ENCODE measurements around the gene NUMBL. TPM values are rescaled to one million over a fixed set of nuclear protein-coding genes. Genes with fewer than 3 reads are reported as not detected.
"Not testable (repeated sequence)": the region's sequence is repeated elsewhere in the genome, so short reads cannot be mapped to it uniquely, and the experiment has no call there.

The NUMBL gene
- total RNA-seq, 1 experiment from 2014 or later = 26.8 TPM

DNA sequence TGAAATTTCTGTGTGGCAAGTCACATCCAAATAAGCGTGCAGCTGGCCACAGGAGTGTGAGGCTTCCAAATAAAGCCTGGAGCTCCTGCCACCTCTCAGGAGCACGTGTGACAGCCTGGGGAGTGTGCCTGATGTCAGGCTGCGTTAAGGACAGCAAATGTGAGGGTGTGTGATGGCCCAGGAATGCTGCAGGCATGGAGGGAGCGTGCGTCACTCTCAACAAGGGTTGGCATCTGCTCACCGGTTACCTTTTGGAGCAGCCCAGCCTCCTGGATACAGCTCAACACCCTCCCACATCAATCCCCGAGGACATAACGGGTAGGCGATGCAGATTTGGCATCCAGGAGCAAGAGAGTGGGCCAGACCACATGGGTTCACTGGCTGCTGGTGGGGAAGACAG lies 19.0 kb downstream of the NUMBL start:
- Histone ChIP-seq H3K4me3 (no peak overlapping the region), H3K36me3 (peaks cover 94% of the 10 kb centered on the region), H3K9me3 (replicated peaks) (no peaks in the 10 kb centered on the region), H3K4me1 (no peaks in the 10 kb centered on the region), H3K27me3 (no peaks in the 10 kb centered on the region), H3K27ac (no peak overlapping the region)
- DNase-seq = no peak

DNA sequence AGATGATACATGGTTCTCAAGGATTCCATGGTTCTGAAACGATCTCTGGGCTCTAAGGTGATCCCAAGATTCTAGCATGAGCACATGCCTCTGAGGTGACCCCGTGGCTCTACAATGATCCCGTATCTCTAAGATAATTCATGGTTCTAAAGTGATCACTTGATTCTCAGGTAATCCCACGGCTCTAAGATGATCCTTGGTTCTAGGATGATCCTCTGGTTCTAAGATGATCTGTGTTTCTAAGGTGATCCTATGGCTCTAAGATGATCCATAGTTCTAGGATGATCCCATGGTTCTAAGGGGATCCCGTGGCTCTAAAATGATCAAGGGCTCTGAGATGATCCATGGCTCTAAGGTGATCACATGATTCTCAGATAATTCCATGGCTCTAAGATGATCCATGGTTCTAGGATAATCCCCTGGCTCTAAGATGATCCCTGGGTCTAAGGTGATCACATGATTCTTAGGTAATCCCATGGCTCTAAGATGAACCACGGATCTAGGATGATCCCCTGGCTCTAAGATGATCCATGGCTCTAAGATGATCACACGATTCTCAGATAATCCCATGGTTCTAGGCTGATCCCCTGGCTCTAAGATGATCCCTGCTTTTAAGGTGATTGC lies 21.3 kb downstream of the NUMBL start:
- peaks cover 71% of the 10 kb centered on the region for H3K36me3 ChIP-seq
- no peak for DNase-seq
- H3K9me3 ChIP-seq (replicated peaks) = no peaks in the 10 kb centered on the region
- H3K27me3 ChIP-seq = no peaks in the 10 kb centered on the region
- H3K4me1 ChIP-seq = no peaks in the 10 kb centered on the region
- H3K27ac ChIP-seq = no peak overlapping the region
- H3K4me3 ChIP-seq = no peak overlapping the region

DNA sequence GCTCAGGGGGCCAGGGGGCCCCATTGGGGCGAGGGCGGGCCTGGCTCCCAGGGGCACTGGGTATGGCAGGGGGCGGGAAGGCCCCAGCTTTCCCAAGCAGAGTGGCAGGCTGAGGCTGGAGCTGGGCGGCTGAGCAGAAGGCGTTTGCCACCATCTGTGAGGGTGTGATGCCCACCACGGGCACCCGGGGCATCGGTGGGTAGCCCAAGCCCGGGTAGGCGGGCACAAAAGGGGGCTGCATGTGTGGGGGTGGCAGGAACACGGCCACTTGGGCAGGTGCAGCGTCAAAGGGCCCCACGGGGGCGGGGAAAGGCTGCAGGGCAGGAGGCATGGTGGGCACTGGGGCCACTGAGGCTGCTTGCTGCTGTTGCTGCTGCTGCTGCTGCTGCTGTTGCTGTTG lies 22.8 kb downstream of the NUMBL start:
- DNase-seq = no peak
- no peak overlapping the region for H3K4me3 ChIP-seq
- H3K27me3 ChIP-seq = no peaks in the 10 kb centered on the region
- H3K27ac ChIP-seq = no peak overlapping the region
- no peaks in the 10 kb centered on the region for H3K9me3 ChIP-seq (replicated peaks)
- H3K36me3 ChIP-seq = peaks cover 56% of the 10 kb centered on the region
- H3K4me1 ChIP-seq = peaks cover 4% of the 10 kb centered on the region; the same call in 1 of the 2 replicates

DNA sequence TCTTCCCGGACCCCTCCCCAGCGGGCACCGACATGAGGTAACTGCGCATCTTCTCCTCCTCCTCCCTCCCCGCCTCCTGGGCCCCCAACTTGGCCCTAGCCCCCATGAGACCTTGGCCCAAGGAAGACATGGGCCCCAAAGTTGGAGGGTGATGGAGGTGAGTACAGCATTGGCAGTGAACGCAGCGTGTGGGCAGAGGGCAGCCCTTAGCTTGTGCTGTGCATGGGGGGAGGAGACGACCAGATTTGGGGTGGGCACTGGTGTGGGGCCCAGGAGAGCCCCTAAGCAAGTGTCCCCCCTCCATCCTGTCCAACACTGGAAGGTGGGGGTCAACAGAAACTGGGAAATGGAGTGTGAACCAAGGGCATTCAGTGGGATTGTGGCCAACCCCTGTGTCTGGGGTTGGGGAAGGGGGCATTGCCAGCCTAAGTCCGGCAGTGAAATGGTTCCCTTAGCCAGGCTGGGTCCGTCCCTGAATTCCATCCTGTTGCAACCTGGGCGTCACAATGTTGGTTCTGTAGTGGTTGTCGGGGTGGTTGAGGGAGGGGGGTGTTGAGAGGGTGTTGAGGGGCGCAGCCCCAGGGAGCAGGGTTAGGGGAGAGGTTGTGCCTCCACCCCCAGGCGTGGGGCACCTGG lies 23.5 kb downstream of the NUMBL start:
- no peaks in the 10 kb centered on the region for H3K9me3 ChIP-seq (replicated peaks)
- DNase-seq = no peak
- H3K27ac ChIP-seq = no peak overlapping the region
- peaks cover 49% of the 10 kb centered on the region for H3K36me3 ChIP-seq
- H3K4me1 ChIP-seq = peaks cover 4% of the 10 kb centered on the region; the same call in 1 of the 2 replicates
- H3K4me3 ChIP-seq = no peak overlapping the region
- no peaks in the 10 kb centered on the region for H3K27me3 ChIP-seq

DNA sequence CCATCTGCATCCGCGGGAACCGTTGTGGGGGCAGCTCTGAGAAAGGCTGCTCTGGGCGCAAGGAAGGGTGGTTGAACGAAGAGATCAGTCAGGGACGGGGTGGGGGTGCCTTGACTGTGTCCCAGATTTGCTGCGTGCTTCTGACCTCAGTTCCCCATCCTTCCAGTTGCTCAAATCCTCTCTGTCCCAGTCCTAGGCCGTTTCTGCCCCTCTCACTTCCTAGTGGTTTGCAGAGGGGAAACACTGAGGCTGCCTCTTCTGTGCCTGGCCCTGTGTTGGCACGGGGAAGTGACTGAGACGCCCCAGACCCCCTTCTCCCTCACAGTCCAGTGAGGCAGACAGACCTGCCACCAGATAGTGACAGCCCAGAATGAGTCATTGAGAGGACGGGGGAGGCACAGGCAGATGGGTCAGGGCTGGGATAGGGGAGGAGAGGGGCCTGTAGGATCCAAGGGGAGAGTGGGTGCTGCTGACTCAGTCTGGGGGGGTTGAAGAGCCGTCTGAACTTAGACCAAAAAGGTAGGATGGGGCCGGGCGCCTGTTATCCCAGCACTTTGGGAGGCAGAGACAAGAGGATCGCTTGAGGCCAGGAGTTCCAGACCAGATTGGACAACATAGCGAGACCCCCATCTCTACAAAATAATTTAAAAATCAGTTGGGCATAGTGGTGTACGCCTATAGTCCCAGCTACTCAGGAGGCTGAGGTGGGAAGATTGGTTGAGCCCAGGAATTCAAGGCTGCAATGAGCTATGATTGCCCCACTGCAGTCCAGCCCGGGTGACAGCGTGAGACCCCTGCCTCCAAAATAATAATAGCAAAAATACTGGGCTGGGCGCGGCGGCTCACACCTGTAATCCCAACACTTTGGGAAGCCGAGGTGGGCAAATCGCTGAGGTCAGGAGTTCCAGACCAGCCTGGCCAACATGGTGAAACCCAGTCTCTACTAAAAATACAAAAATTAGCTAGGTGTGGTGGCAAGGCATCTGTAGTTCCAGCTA lies 26.5 kb downstream of the NUMBL start:
- Histone ChIP-seq H3K9me3 (replicated peaks) (no peaks in the 10 kb centered on the region), H3K36me3 (peaks cover 20% of the 10 kb centered on the region), H3K27me3 (0 out of 2 replicates have a peak, but pooled peaks cover 8% of the 10 kb centered on the region), H3K27ac (peak overlapping the region; percentile 42; the same call in 1 of the 2 replicates), H3K4me3 (peak overlapping the region; percentile 63), H3K4me1 (peaks cover 4% of the 10 kb centered on the region; the same call in 1 of the 2 replicates)
- DNase-seq = peak in 1 of 2 experiments; percentile 27

DNA sequence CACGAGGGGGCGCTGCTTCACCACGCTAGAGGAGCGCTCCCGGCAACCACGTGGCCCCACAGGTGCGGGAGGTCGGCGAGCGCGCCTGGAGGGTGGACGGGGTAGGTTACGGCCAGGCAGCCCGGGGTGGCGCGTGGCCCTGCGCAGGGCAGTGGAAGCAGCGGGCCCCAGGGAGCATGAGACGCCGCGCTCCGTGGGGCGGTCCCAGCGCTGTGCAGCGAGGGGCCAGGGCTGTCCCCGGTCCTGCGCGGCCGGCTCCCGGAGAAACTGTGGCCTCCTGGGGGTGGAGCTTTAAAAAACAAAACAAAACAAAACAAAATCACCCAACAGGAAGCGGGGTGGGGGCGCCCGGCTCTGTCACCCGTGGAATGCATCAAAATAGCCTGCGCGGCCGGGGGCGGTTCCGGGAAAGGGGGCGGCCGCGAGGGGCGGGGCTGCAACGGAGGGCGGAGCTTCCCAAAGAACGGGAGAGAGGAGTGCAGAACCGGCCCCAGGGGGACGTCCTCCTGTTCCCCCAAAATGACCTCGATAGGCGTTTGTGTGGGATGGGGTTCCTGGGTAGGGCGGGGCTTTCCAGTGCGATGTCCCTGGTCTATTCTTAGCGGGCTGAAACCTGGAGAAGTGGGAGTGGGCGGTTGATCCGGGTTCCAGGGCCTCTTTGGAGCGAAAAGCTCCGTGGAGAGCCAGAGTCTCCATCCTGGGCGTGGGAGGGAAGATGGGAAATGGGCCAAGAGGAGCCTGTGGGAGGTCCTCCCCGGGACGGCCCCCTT lies 27.3 kb downstream of the NUMBL start:
- Histone ChIP-seq H3K36me3 (peaks cover 11% of the 10 kb centered on the region), H3K4me1 (peaks cover 4% of the 10 kb centered on the region; the same call in 1 of the 2 replicates), H3K27ac (peak overlapping the region; percentile 42), H3K27me3 (0 out of 2 replicates have a peak, but pooled peaks cover 8% of the 10 kb centered on the region), H3K4me3 (peak overlapping the region; percentile 63), H3K9me3 (replicated peaks) (no peaks in the 10 kb centered on the region)
- DNase-seq = peak; percentile 93 to 94

DNA sequence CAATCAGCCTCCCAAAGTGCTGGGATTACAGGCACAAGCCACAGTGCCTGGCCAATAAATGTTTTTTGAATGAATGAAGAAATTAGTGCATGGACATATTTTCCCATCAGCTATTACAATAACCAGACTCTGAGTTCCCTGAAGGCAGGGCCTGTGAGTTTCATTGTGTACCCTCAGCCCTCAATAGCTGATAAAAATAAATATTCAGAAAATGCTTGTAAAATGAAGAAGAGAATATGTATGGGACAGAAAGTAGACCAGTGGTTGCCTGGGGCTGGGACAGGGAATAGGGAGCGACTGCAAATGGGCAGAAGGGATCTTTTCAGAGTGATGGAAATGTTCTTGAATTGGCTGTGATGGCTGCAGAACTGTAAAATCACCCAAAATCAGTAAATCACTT lies 28.8 kb downstream of the NUMBL start:
- no peak for DNase-seq
- no peak overlapping the region for H3K27ac ChIP-seq
- no peaks in the 10 kb centered on the region for H3K36me3 ChIP-seq
- no peak overlapping the region for H3K4me3 ChIP-seq
- H3K27me3 ChIP-seq = 0 out of 2 replicates have a peak, but pooled peaks cover 8% of the 10 kb centered on the region
- H3K4me1 ChIP-seq = peaks cover 4% of the 10 kb centered on the region; the same call in 1 of the 2 replicates
- H3K9me3 ChIP-seq (replicated peaks) = no peaks in the 10 kb centered on the region

DNA sequence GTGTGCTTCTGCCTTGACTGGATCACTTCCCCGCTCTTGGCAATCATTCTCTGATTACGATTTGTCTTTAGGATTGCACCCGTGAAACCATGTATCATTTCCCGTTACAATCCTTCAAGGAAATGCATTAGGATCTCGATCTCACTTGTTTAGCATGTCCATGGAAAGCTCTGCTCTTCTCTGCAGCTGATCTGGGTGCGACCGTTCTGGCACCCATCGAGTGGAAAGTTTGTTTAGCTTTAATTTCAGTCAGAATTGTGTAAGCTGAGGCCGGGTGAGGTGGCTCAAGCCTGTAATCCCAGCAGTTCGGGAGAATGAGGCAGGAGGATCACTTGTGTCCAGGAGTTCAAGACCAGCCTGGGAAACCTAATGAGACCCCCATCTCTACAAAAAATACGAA lies 30.9 kb downstream of the NUMBL start:
- no peak for DNase-seq

DNA sequence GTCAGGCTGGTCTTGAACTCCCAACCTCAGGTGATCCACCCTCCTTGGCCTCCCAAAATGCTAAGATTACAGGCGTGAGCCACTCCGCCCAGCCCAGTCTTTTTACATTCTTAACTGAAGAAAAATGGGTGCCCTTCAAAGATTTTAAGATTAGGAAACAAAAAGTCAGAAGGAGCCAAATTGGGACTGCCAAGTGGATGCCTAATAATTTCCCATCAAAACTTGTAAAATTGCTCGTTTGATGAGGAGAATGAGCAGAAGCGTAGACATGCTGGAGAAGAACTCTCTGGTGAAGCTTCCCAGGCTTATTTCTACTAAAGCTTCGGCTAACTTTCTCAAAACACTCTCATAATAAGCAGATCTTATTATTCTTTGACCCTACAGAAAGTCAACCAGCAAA lies 31.3 kb downstream of the NUMBL start:
- no peak overlapping the region for H3K4me3 ChIP-seq
- no peak overlapping the region for H3K27ac ChIP-seq
- no peak for DNase-seq
- H3K27me3 ChIP-seq = 0 out of 2 replicates have a peak, but pooled peaks cover 8% of the 10 kb centered on the region
- H3K36me3 ChIP-seq = no peaks in the 10 kb centered on the region
- peaks cover 4% of the 10 kb centered on the region; the same call in 1 of the 2 replicates for H3K4me1 ChIP-seq
- H3K9me3 ChIP-seq (replicated peaks) = no peaks in the 10 kb centered on the region

More for the DNA sequence above, 30.9 kb downstream of the NUMBL start:
- Histone ChIP-seq H3K27me3 (0 out of 2 replicates have a peak, but pooled peaks cover 8% of the 10 kb centered on the region), H3K36me3 (no peaks in the 10 kb centered on the region), H3K4me3 (no peak overlapping the region), H3K4me1 (peaks cover 4% of the 10 kb centered on the region; the same call in 1 of the 2 replicates), H3K27ac (no peak overlapping the region), H3K9me3 (replicated peaks) (no peaks in the 10 kb centered on the region)

DNA sequence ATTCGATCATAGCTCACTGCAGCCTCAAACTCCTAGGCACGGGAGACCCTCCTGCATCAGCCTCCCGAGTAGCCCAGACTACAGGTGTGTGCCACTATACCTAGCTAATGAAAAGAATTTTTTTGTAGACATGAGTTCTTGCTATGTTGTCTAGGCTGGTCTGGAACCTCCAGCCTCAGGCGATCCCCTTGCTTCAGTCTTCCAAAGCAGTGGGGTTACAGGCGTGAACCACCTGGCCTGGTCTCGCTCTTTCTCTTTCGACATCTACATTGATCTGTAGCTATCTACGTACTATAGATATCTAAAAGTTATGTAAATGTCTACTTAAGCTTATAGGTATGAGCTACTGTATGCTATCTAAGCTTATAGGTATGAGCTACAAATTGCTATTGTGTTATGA lies 32.4 kb downstream of the NUMBL start:
- DNase-seq = no peak
- Histone ChIP-seq H3K27ac (no peak overlapping the region), H3K4me3 (no peak overlapping the region), H3K4me1 (no peaks in the 10 kb centered on the region), H3K27me3 (0 out of 2 replicates have a peak, but pooled peaks cover 11% of the 10 kb centered on the region), H3K36me3 (no peaks in the 10 kb centered on the region), H3K9me3 (replicated peaks) (no peaks in the 10 kb centered on the region)

DNA sequence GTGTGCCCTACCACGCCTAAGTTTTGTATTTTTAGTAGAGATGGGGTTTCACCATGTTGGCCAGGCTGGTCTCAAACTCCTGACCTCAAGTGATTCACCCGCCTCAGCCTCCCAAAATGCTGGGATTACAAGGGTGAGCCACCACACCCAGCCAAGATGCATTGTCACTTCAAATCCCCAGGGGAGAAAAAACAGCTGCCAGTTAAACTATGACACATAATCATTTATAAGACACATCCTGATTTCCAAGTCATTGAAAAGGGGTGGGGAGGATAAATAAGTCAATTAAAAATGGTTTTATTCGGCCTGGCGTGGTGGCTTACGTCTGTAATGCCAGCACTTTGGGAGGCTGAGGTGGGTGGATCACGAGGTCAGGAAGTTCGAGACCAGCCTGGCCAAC lies 34.8 kb downstream of the NUMBL start:
- not testable (repeated sequence) for DNase-seq, H3K36me3 ChIP-seq, H3K27ac ChIP-seq

DNA sequence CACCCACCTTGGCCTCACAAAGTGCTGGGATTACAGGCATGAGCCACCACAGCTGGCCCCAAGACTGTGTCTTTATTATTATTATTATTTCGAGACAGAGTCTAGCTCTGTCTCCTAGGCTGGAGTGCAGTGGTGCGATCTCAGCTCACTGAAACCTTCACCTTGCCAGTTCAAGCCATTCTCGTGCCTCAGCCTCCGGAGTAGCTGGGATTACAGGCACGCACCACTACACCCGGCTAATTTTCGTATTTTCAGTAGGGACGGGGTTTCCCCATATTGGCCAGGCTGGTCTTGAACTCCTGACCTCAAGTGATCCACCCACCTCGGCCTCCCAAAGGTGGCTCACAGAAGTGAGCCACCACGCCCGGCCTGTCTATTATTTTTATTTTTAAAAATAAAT lies 38.1 kb downstream of the NUMBL start:
- not testable (repeated sequence) for H3K27ac ChIP-seq; H3K9me3 ChIP-seq (replicated peaks); H3K27me3 ChIP-seq; DNase-seq; H3K4me1 ChIP-seq; H3K4me3 ChIP-seq; H3K36me3 ChIP-seq

More for the DNA sequence above, 34.8 kb downstream of the NUMBL start:
- H3K4me3 ChIP-seq; H3K9me3 ChIP-seq (replicated peaks); H3K4me1 ChIP-seq: not testable (repeated sequence)
- H3K27me3 ChIP-seq = 0 out of 2 replicates have a peak, but pooled peaks cover 11% of the 10 kb centered on the region

DNA sequence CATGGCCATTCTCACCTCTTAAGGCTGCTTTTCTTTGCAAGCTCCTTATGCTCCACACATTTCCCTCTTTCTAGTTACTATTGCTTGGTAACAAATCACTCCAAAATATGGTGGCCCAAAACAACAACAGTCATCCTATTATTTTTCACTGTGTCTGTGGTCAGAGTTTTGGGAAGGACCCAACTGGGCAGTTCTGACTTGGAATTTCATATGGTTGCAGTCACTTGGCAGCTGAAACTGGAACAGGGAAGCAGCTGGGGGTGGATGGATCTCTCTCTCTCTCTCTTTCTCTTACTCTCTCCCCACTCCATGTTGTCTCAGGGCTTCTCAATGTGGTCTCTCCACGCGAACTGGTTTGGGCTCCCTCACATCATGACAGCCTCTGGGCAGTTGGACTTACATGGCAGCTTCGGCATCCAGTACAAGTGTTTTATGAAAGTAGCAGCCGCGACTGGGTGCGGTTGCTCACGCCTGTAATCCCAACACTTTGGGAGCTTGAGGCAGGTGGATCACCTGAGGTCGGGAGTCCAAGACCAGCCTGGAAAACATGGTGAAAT lies 39.6 kb downstream of the NUMBL start:
- 0 out of 2 replicates have a peak, but pooled peaks cover 6% of the 10 kb centered on the region for H3K4me1 ChIP-seq
- no peaks in the 10 kb centered on the region for H3K36me3 ChIP-seq
- no peak overlapping the region for H3K27ac ChIP-seq
- no peaks in the 10 kb centered on the region for H3K9me3 ChIP-seq (replicated peaks)
- DNase-seq = no peak
- H3K4me3 ChIP-seq = no peak overlapping the region
- H3K27me3 ChIP-seq = 0 out of 2 replicates have a peak, but pooled peaks cover 4% of the 10 kb centered on the region

Measured in SJCRH30 (cell line).